ENCODE data around the gene CCNL2. TPM values are rescaled to one million over a fixed set of nuclear protein-coding genes. Genes with fewer than 3 reads are reported as not detected.

Gene CCNL2
- total RNA-seq, 1 donor from 2014 or later: 225 TPM

- DNase-seq (no peak), ATAC-seq (ENCODE audit: low read depth) (no peak)
- CTCF ChIA-PET: no interaction called here
- POLR2A ChIA-PET: interaction anchor here (2.6 kb wide), 1 partner anchor 35 kb away, joined by 8 read pairs; the partner anchor contains the start of gene CCNL2
- Mint-ChIP-seq H3K4me3 (peak overlapping the region; percentile 41), H3K4me1 (peaks cover 17% of the 10 kb centered on the region), H3K27me3 (peaks cover 12% of the 10 kb centered on the region), H3K9me3 (no peaks in the 10 kb centered on the region), H3K27ac (no peak overlapping the region), H3K36me3 (ENCODE audit: low read depth) (no peaks in the 10 kb centered on the region)
- intact Hi-C loops (cut with micrococcal nuclease): loop anchor here (2.0 kb wide), 1 partner anchor 28 kb away; the partner anchor contains the start of gene MRPL20
- TF ChIP-seq CTCF (IDR thresholded peaks at IDR 0.05): no peak
Measured at GRCh38 chr1:1434824-1435105, 35.6 kb upstream of the CCNL2 start.

GRCh38 chr1:1434131-1434823 is 35.1 kb upstream of the CCNL2 start:
- Mint-ChIP-seq H3K9me3 (no peaks in the 10 kb centered on the region), H3K36me3 (ENCODE audit: low read depth) (no peaks in the 10 kb centered on the region), H3K4me3 (no peak overlapping the region), H3K27ac (no peak overlapping the region), H3K27me3 (peaks cover 15% of the 10 kb centered on the region), H3K4me1 (peaks cover 17% of the 10 kb centered on the region)
- DNase-seq: no peak
- POLR2A ChIA-PET: interaction anchor here (0.7 to 2.6 kb wide), 2 partner anchors 35 to 59 kb away, joined by 4 to 8 read pairs; partner anchors contain the start of genes AURKAIP1 and CCNL2
- ATAC-seq (ENCODE audit: low read depth): no peak
- TF ChIP-seq CTCF (IDR thresholded peaks at IDR 0.05): no peak
- intact Hi-C loops (cut with micrococcal nuclease): loop anchor here (2.0 kb wide), 1 partner anchor 27 kb away; the partner anchor contains the start of gene MRPL20
- CTCF ChIA-PET: no interaction called here

GRCh38 chr1:1433804-1434130 is 34.6 kb upstream of the CCNL2 start:
- ATAC-seq (ENCODE audit: low read depth) (peak; percentile 16), DNase-seq (no peak)
- no peak overlapping the region for H3K4me3 Mint-ChIP-seq
- H3K27ac Mint-ChIP-seq: no peak overlapping the region
- no peaks in the 10 kb centered on the region for H3K36me3 Mint-ChIP-seq (ENCODE audit: low read depth)
- ChIA-PET CTCF (no interaction called here), POLR2A (interaction anchor here (0.6 to 2.6 kb wide), 3 partner anchors 34 to 592 kb away, joined by 4 to 8 read pairs (median 4); partner anchors contain the start of genes AURKAIP1 and CCNL2)
- no peak for TF ChIP-seq CTCF (IDR thresholded peaks at IDR 0.05)
- peaks cover 17% of the 10 kb centered on the region for H3K4me1 Mint-ChIP-seq
- H3K27me3 Mint-ChIP-seq: peaks cover 14% of the 10 kb centered on the region
- H3K9me3 Mint-ChIP-seq: no peaks in the 10 kb centered on the region
- intact Hi-C loops (cut with micrococcal nuclease): loop anchor here (2.0 kb wide), 1 partner anchor 27 kb away; the partner anchor contains the start of gene MRPL20

- ChIA-PET POLR2A (interaction anchor here (0.6 to 2.6 kb wide), 4 partner anchors 34 to 592 kb away, joined by 4 to 11 read pairs (median 6); partner anchors contain the start of genes AURKAIP1 and CCNL2), CTCF (no interaction called here)
Measured at GRCh38 chr1:1432951-1433803, 34.0 kb upstream of the CCNL2 start.

More at GRCh38 chr1:1432951-1433803, 34.0 kb upstream of the CCNL2 start:
- no peak for ATAC-seq (ENCODE audit: low read depth)
- H3K36me3 Mint-ChIP-seq (ENCODE audit: low read depth): no peaks in the 10 kb centered on the region
- H3K4me1 Mint-ChIP-seq: peaks cover 17% of the 10 kb centered on the region
- H3K27ac Mint-ChIP-seq: no peak overlapping the region
- H3K4me3 Mint-ChIP-seq: no peak overlapping the region
- no peaks in the 10 kb centered on the region for H3K9me3 Mint-ChIP-seq
- intact Hi-C loops (cut with micrococcal nuclease): no loop called here
- no peak for DNase-seq
- H3K27me3 Mint-ChIP-seq: peaks cover 17% of the 10 kb centered on the region
- no peak for TF ChIP-seq CTCF (IDR thresholded peaks at IDR 0.05)
